Measurements from ENCODE around the gene SLC5A3. TPM values are rescaled to one million over a fixed set of nuclear protein-coding genes. Genes with fewer than 3 reads are reported as not detected.

SLC5A3 gene
- total RNA-seq, 1 donor from 2014 or later: 39.7 TPM

GRCh38 chr21:34071683-34072082 is 1.7 kb upstream of the SLC5A3 start:
- no peak for DNase-seq (ENCODE audit: low read depth in 2 of 2)

- DNase-seq (ENCODE audit: low read depth in 2 of 2): peak in 1 of 2 donors; percentile 3
These were observed 990 bp upstream of the SLC5A3 start for GRCh38 chr21:34072145-34073031.

- peak; percentile 34 to 65 for DNase-seq (ENCODE audit: low read depth in 2 of 2)
These were observed 438 bp downstream of the SLC5A3 start for GRCh38 chr21:34073749-34074282.

GRCh38 chr21:34074283-34075090 is 1.1 kb downstream of the SLC5A3 start:
- peak; percentile 10 to 32 for DNase-seq (ENCODE audit: low read depth in 2 of 2)

- DNase-seq (ENCODE audit: low read depth in 2 of 2): no peak
These were observed 1.7 kb downstream of the SLC5A3 start for GRCh38 chr21:34075091-34075425.

GRCh38 chr21:34075760-34076660 is 2.6 kb downstream of the SLC5A3 start:
- no peak for DNase-seq (ENCODE audit: low read depth in 2 of 2)

GRCh38 chr21:34076835-34077234 is 3.5 kb downstream of the SLC5A3 start:
- DNase-seq (ENCODE audit: low read depth in 2 of 2): no peak

- no peak for DNase-seq (ENCODE audit: low read depth in 2 of 2)
These were observed 4.5 kb downstream of the SLC5A3 start for GRCh38 chr21:34077888-34078287.

- DNase-seq (ENCODE audit: low read depth in 2 of 2): peak in 1 of 2 donors; percentile 75
These were observed 5.5 kb downstream of the SLC5A3 start for GRCh38 chr21:34078915-34079314.

- DNase-seq (ENCODE audit: low read depth in 2 of 2): no peak
These were observed 7.3 kb downstream of the SLC5A3 start for GRCh38 chr21:34080710-34081109.

GRCh38 chr21:34082769-34083168 is 9.4 kb downstream of the SLC5A3 start:
- no peak for DNase-seq (ENCODE audit: low read depth in 2 of 2)

- DNase-seq (ENCODE audit: low read depth in 2 of 2): no peak
These were observed 10.0 kb downstream of the SLC5A3 start for GRCh38 chr21:34083357-34083756.

GRCh38 chr21:34085129-34085528 is 11.8 kb downstream of the SLC5A3 start:
- no peak for DNase-seq (ENCODE audit: low read depth in 2 of 2)

- no peak for DNase-seq (ENCODE audit: low read depth in 2 of 2)
These were observed 13.5 kb downstream of the SLC5A3 start for GRCh38 chr21:34086887-34087306.

GRCh38 chr21:34088752-34089151 is 15.4 kb downstream of the SLC5A3 start:
- no peak for DNase-seq (ENCODE audit: low read depth in 2 of 2)

GRCh38 chr21:34091032-34091431 is 17.7 kb downstream of the SLC5A3 start:
- DNase-seq (ENCODE audit: low read depth in 2 of 2): no peak

- peak in 1 of 2 donors; percentile 23 for DNase-seq (ENCODE audit: low read depth in 2 of 2)
These were observed 18.2 kb downstream of the SLC5A3 start for GRCh38 chr21:34091607-34092006.

- DNase-seq (ENCODE audit: low read depth in 2 of 2): peak; percentile 19 to 91
These were observed 19.0 kb downstream of the SLC5A3 start for GRCh38 chr21:34092262-34092921.

GRCh38 chr21:34093083-34093482 is 19.7 kb downstream of the SLC5A3 start:
- no peak for DNase-seq (ENCODE audit: low read depth in 2 of 2)

- peak in 1 of 2 donors; percentile 6 for DNase-seq (ENCODE audit: low read depth in 2 of 2)
These were observed 21.6 kb downstream of the SLC5A3 start for GRCh38 chr21:34094949-34095348.

GRCh38 chr21:34097442-34097841 is 24.1 kb downstream of the SLC5A3 start:
- no peak for DNase-seq (ENCODE audit: low read depth in 2 of 2)

Measured in lung microvascular endothelial cell (primary cell).